LNCAP (cell line): Measurements from ENCODE around the gene NECTIN4.

ENCODE experiments used
- CTCF ChIP-seq: fragments of 450-650 bp; IDR thresholded peaks from 2 replicates; pipeline ENCODE4 v1.5.1; 2017; ENCODE audit warnings: mild to moderate bottlenecking

NECTIN4 gene

DNA sequence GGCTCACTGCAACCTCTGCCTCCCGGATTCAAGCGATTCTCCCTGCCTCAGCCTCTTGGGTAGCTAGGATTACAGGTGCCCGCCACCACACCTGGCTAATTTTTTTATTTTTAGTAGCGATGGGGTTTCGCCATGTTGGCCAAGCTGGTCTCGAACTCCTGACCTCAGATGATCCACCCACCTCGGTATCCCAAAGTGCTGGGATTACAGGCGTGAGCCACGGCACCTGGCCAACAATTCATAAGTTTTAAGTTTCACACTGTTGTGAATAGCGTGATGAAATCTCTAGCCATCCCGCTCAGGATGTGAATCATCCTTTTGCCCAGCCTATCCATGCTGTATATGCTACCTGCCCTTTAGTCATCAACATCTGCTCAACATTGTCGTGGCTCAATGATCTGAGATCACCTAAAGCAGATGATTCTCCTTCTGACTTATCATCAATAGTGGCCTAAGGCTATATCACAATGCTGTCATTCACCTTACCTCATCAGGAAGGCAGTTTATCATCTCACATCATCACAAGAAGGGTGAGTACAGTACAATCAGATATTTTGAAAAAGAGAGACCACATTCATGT lies 25.9 kb upstream of the NECTIN4 start:
- TF ChIP-seq CTCF: no peak

GRCh38 chr1:161114556-161114955 lies 25.2 kb upstream of the NECTIN4 start:
- TF ChIP-seq CTCF: no peak

GRCh38 chr1:161113915-161114314 lies 24.6 kb upstream of the NECTIN4 start:
- TF ChIP-seq CTCF: no peak

GRCh38 chr1:161111527-161111926 lies 22.2 kb upstream of the NECTIN4 start:
- no peak for TF ChIP-seq CTCF

DNA sequence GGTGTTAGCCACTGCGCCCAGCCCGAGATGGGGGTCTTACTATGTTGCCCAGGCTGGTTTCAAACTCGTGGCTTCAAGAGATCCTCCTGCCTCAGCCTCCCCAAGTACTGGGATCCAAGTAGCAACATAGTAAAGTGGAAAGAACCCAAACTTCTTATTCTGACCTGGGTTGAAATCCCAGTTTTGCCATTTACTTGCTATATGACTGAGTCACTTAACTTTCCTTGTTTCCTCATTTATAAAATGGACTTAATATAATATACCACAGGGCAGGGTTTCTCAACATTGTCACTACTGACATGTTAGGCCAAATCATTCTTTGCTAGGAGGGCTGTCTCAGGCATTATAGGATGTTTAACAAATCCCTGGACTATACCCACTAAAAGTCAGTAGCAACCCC lies 21.8 kb upstream of the NECTIN4 start:
- TF ChIP-seq CTCF: no peak

DNA sequence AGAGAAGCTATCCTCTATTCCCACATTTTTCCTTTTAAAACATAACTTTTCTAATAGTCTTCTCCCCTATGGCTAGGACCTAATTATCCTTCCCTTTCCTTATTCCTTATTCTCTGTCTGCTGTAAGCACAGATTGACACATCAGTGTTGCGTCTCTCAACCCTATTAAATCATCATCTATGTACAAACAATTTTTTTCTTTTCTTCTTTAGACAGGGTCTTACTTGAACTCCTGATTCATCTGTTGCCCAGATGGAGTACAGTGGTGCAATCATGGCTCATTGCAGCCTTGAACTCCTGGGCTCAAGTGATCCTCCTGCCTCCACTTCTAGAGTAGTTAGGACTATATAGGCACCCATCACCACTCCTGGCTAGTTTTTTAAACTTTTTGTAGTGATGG lies 17.1 kb upstream of the NECTIN4 start:
- no peak for TF ChIP-seq CTCF

GRCh38 chr1:161100556-161100955 lies 11.2 kb upstream of the NECTIN4 start:
- no peak for TF ChIP-seq CTCF

GRCh38 chr1:161099090-161099802 lies 9.9 kb upstream of the NECTIN4 start:
- no peak for TF ChIP-seq CTCF
